SK-MEL-5 (cell line): ENCODE results near the gene EMP2. TPM values are rescaled to one million over a fixed set of nuclear protein-coding genes. Genes with fewer than 3 reads are reported as not detected.
"Not testable (repeated sequence)": the region's sequence is repeated elsewhere in the genome, so short reads cannot be mapped to it uniquely, and the experiment has no call there.

Experiments
- DNase-seq: peaks from one replicate; pipeline ENCODE4 v3.0.0-alpha.2; 2016; ENCODE audit warnings: low read depth, low spot score
- in situ Hi-C: cut with HindIII; loops from 2 replicates; pipeline ENCODE4 v1.10.0; 2016; ENCODE audit warnings: low sequenced_read_pairs, high pct_unique_total_duplicates, low pct_unique_long_range_greater_than_20kb
- total RNA-seq: library from RNA; depleted of rRNA; stranded (reverse); fragments of >200 nt; shearing (Covaris generic); gene quantifications from 2 replicates; pipeline ENCODE4 v1.2.3, GENCODE V29; 2014

EMP2 gene
- total RNA-seq, 1 experiment from 2014 or later: 61.6 TPM

GRCh38 chr16:10519929-10520868, 60.2 kb downstream of the EMP2 start:
- no peak for DNase-seq
- in situ Hi-C loops: no loop called here

GRCh38 chr16:10519297-10519696, 61.1 kb downstream of the EMP2 start:
- in situ Hi-C loops: no loop called here

GRCh38 chr16:10518479-10519041, 61.8 kb downstream of the EMP2 start:
- in situ Hi-C loops: no loop called here
- no peak for DNase-seq

More at GRCh38 chr16:10519297-10519696, 61.1 kb downstream of the EMP2 start:
- no peak for DNase-seq

- DNase-seq: no peak
- in situ Hi-C loops: no loop called here
These were observed 62.5 kb downstream of the EMP2 start for GRCh38 chr16:10517868-10518267.

- DNase-seq: peak; percentile 61
- in situ Hi-C loops: no loop called here
These were observed 65.9 kb downstream of the EMP2 start for GRCh38 chr16:10514369-10515055.

GRCh38 chr16:10511829-10512228, 68.6 kb downstream of the EMP2 start:
- no peak for DNase-seq
- in situ Hi-C loops: no loop called here

GRCh38 chr16:10510279-10510678, 70.1 kb downstream of the EMP2 start:
- in situ Hi-C loops: no loop called here
- DNase-seq: no peak

GRCh38 chr16:10509534-10510025, 70.8 kb downstream of the EMP2 start:
- in situ Hi-C loops: no loop called here
- DNase-seq: peak; percentile 84

- in situ Hi-C loops, DNase-seq: not testable (repeated sequence)
These were observed 75.1 kb downstream of the EMP2 start for GRCh38 chr16:10505286-10505685.

GRCh38 chr16:10504404-10504885, 76.0 kb downstream of the EMP2 start:
- in situ Hi-C loops: no loop called here
- no peak for DNase-seq

GRCh38 chr16:10502776-10503175, 77.6 kb downstream of the EMP2 start:
- in situ Hi-C loops: no loop called here
- no peak for DNase-seq

GRCh38 chr16:10501016-10501607, 79.3 kb downstream of the EMP2 start:
- in situ Hi-C loops: no loop called here

GRCh38 chr16:10500582-10500981, 79.8 kb downstream of the EMP2 start:
- in situ Hi-C loops: no loop called here
- DNase-seq: no peak

More at GRCh38 chr16:10501016-10501607, 79.3 kb downstream of the EMP2 start:
- DNase-seq: no peak

- in situ Hi-C loops: no loop called here
These were observed 83.0 kb downstream of the EMP2 start for GRCh38 chr16:10497132-10498101.

GRCh38 chr16:10495031-10495345, 85.4 kb downstream of the EMP2 start:
- DNase-seq: no peak
- in situ Hi-C loops: no loop called here

More at GRCh38 chr16:10497132-10498101, 83.0 kb downstream of the EMP2 start:
- DNase-seq: no peak

- DNase-seq: no peak
- in situ Hi-C loops: no loop called here
These were observed 85.9 kb downstream of the EMP2 start for GRCh38 chr16:10494343-10495030.
